ENCODE results near the gene C1orf198. TPM values are rescaled to one million over a fixed set of nuclear protein-coding genes. Genes with fewer than 3 reads are reported as not detected.
A peak's percentile ranks its signal among the peaks of the same experiment; 100 is the strongest.

The C1orf198 gene
- total RNA-seq, 1 experiment from 2014 or later, result 22.9 TPM

DNA sequence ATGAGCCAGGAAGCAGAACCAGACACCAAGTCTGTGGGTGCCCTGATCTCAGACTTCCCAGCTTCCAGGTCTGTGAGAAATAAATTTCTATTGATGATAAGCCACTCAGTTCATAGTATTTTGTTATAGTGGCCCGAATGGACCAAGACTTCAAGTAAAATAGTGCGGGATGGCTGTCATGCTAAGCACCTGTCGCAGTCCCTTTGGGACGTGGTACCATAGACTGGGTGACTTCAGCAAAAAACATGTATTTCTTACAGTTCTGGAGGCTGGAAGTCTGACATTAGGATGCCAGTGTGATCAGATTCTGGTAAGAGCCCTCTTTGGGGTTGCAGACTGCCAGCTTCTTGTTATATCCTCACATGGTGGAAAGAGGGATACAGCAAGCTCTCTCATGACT lies 2.6 kb upstream of the C1orf198 start:
- CTCF ChIA-PET, result no interaction called here

GRCh38 chr1:230869500-230869899 lies 1.2 kb upstream of the C1orf198 start:
- DNase-seq (ENCODE audit: low read depth, low spot score) (no peak), ATAC-seq (no peak)
- Histone ChIP-seq H3K9me2 (ENCODE audit: insufficient read depth) (no peaks in the 10 kb centered on the region), H3K4me2 (ENCODE audit: low read length) (peak overlapping the region; percentile 84), H3K27ac (ENCODE audit: low read depth, low read length) (no peak overlapping the region), H3K4me1 (ENCODE audit: control insufficient read depth in 1 of 2, insufficient read depth in 2 of 2, low read length in 2 of 2) (peaks cover 5 to 25% of the 10 kb centered on the region in 2 experiments), H3K27me3 (ENCODE audit: insufficient read depth, low read length) (no peaks in the 10 kb centered on the region), H2AFZ (ENCODE audit: low read depth, low read length, poor library complexity, severe bottlenecking) (no peak overlapping the region), H3K79me2 (ENCODE audit: insufficient read depth, low read length) (peaks cover 33% of the 10 kb centered on the region), H3K36me3 (ENCODE audit: control insufficient read depth in 1 of 2, insufficient read depth in 2 of 2, low read length in 2 of 2) (no peaks in the 10 kb centered on the region), H3K4me3 (replicated peaks in 1 of 2; ENCODE audit: low read depth in 1 of 2, low read length in 2 of 2) (no peak overlapping the region), H3K9me3 (ENCODE audit: control insufficient read depth in 1 of 2, insufficient read depth in 1 of 2, low read depth in 1 of 2, low read length in 2 of 2) (no peaks in the 10 kb centered on the region), H3K9ac (ENCODE audit: low read length) (peak overlapping the region; percentile 87; the same call in 1 of the 2 replicates), H4K20me1 (ENCODE audit: insufficient read depth) (no peaks in the 10 kb centered on the region)
- ChIA-PET CTCF (no interaction called here), POLR2A (no interaction called here), RAD21 (ENCODE audit: low non-redundant PET in 1 of 2, low total read pairs in 2 of 2, uncharacterized antibody in 2 of 2, unreplicated experiment in 2 of 2) (no interaction called here)
- BruUV-seq (replicated peaks), result no TSS peak
- intact Hi-C loops (cut with micrococcal nuclease), result no loop called here
- TF ChIP-seq JUND (IDR thresholded peaks at IDR 0.05) (no peak), EZH2 (IDR thresholded peaks at IDR 0.05) (no peak), FOSL1 (IDR thresholded peaks at IDR 0.05; ENCODE audit: low read depth) (no peak), POLR2AphosphoS5 (IDR thresholded peaks at IDR 0.05; ENCODE audit: low read depth, low read length) (no peak), RAD21 (IDR thresholded peaks at IDR 0.05; ENCODE audit: low read depth) (no peak), TCF7L2 (IDR thresholded peaks at IDR 0.05; ENCODE audit: borderline replicate concordance, extremely low read depth, insufficient read depth, insufficient read length) (no peak), EGR1 (IDR thresholded peaks at IDR 0.05; ENCODE audit: low read depth) (no peak), ZFX (IDR thresholded peaks at IDR 0.05) (no peak), CEBPB (IDR thresholded peaks at IDR 0.05; ENCODE audit: low read depth) (no peak), SIN3A (IDR thresholded peaks at IDR 0.05; ENCODE audit: low read depth) (no peak), YY1 (IDR thresholded peaks at IDR 0.05; ENCODE audit: extremely low read depth, insufficient replicate concordance, low read depth, low read length) (no peak), SP1 (IDR thresholded peaks at IDR 0.05; ENCODE audit: low read depth) (no peak), CBX3 (IDR thresholded peaks at IDR 0.05; ENCODE audit: low read depth) (no peak), POLR2A (IDR thresholded peaks at IDR 0.05; ENCODE audit: borderline replicate concordance, extremely low read depth, insufficient read depth, insufficient read length) (no peak)
- TF ChIP-seq, protein P1, sequence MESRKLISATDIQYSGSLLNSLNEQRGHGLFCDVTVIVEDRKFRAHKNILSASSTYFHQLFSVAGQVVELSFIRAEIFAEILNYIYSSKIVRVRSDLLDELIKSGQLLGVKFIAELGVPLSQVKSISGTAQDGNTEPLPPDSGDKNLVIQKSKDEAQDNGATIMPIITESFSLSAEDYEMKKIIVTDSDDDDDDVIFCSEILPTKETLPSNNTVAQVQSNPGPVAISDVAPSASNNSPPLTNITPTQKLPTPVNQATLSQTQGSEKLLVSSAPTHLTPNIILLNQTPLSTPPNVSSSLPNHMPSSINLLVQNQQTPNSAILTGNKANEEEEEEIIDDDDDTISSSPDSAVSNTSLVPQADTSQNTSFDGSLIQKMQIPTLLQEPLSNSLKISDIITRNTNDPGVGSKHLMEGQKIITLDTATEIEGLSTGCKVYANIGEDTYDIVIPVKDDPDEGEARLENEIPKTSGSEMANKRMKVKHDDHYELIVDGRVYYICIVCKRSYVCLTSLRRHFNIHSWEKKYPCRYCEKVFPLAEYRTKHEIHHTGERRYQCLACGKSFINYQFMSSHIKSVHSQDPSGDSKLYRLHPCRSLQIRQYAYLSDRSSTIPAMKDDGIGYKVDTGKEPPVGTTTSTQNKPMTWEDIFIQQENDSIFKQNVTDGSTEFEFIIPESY (IDR thresholded peaks at IDR 0.05; ENCODE audit: extremely low read depth, insufficient replicate concordance, low read length), result no peak

More for the DNA sequence above, 2.6 kb upstream of the C1orf198 start:
- no peaks in the 10 kb centered on the region for H3K9me2 ChIP-seq (ENCODE audit: insufficient read depth)
- H3K9me3 ChIP-seq (ENCODE audit: control insufficient read depth in 1 of 2, insufficient read depth in 1 of 2, low read depth in 1 of 2, low read length in 2 of 2), result no peaks in the 10 kb centered on the region
- no TSS peak for BruUV-seq (replicated peaks)
- no peaks in the 10 kb centered on the region for H3K36me3 ChIP-seq (ENCODE audit: control insufficient read depth in 1 of 2, insufficient read depth in 2 of 2, low read length in 2 of 2)
- intact Hi-C loops (cut with micrococcal nuclease), result no loop called here
- H3K9ac ChIP-seq (ENCODE audit: low read length), result no peak overlapping the region
- TF ChIP-seq EGR1 (IDR thresholded peaks at IDR 0.05; ENCODE audit: low read depth) (no peak), RAD21 (IDR thresholded peaks at IDR 0.05; ENCODE audit: low read depth) (no peak), POLR2A (IDR thresholded peaks at IDR 0.05; ENCODE audit: borderline replicate concordance, extremely low read depth, insufficient read depth, insufficient read length) (no peak), ZNF274 (IDR thresholded peaks at IDR 0.05; ENCODE audit: low read depth, low read length) (no peak), EZH2phosphoT487 (IDR thresholded peaks at IDR 0.05; ENCODE audit: borderline replicate concordance) (no peak), YY1 (IDR thresholded peaks at IDR 0.05; ENCODE audit: extremely low read depth, insufficient replicate concordance, low read depth, low read length) (no peak), FOSL1 (IDR thresholded peaks at IDR 0.05; ENCODE audit: low read depth) (no peak)
- TF ChIP-seq, protein P1 (IDR thresholded peaks at IDR 0.05; ENCODE audit: extremely low read depth, insufficient replicate concordance, low read length), result no peak
- no peaks in the 10 kb centered on the region for H4K20me1 ChIP-seq (ENCODE audit: insufficient read depth)
- no peak for DNase-seq (ENCODE audit: low read depth, low spot score)
- no peaks in the 10 kb centered on the region for H3K27me3 ChIP-seq (ENCODE audit: insufficient read depth, low read length)
- POLR2A ChIA-PET, result no interaction called here
- H3K79me2 ChIP-seq (ENCODE audit: insufficient read depth, low read length), result peaks cover 23% of the 10 kb centered on the region
- ATAC-seq, result no peak
- no peak overlapping the region for H3K4me3 ChIP-seq (replicated peaks in 1 of 2; ENCODE audit: low read depth in 1 of 2, low read length in 2 of 2)
- no peak overlapping the region for H3K4me2 ChIP-seq (ENCODE audit: low read length)
- RAD21 ChIA-PET (ENCODE audit: low non-redundant PET in 1 of 2, low total read pairs in 2 of 2, uncharacterized antibody in 2 of 2, unreplicated experiment in 2 of 2), result no interaction called here
- H3K4me1 ChIP-seq (ENCODE audit: control insufficient read depth in 1 of 2, insufficient read depth in 2 of 2, low read length in 2 of 2), result peaks cover 5 to 34% of the 10 kb centered on the region in 2 experiments
- no peak overlapping the region for H3K27ac ChIP-seq (ENCODE audit: low read depth, low read length)
- H2AFZ ChIP-seq (ENCODE audit: low read depth, low read length, poor library complexity, severe bottlenecking), result no peak overlapping the region

All from HCT116 (cell line).